ENCODE measurements around the gene PLRG1. TPM values are rescaled to one million over a fixed set of nuclear protein-coding genes. Genes with fewer than 3 reads are reported as not detected.

The PLRG1 gene
- total RNA-seq, 2 experiments from 2014 or later = 41.7 to 104 TPM

DNA sequence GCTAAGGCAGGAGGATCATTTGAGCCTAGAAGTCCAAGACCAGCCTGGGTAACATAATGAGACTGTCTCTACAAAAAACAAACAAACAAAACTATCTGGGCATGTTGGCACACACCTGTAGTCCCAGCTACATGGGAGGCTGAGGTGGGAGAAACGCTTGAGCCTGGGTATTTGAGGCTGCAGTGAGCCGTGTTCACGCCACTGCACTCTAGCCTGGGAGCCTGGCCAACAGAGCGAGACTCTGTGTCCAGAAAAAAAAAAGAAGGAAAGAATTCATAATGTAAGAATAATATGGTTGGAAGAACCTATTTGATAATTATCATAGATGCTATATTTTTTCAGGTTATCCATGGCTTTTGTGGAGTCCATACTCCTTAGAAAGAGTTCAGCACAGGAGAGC lies 32.6 kb downstream of the PLRG1 start:
- Histone ChIP-seq H2AFZ (ENCODE audit: low read length) (no peak overlapping the region), H3K4me3 (ENCODE audit: low read depth, low read length, poor library complexity, severe bottlenecking) (no peak overlapping the region), H3K4me1 (ENCODE audit: insufficient read depth, low read length, poor library complexity, severe bottlenecking) (no peaks in the 10 kb centered on the region), H3K36me3 (ENCODE audit: insufficient read depth, low read length) (no peaks in the 10 kb centered on the region), H4K20me1 (ENCODE audit: insufficient read depth, low read length) (no peaks in the 10 kb centered on the region), H3K4me2 (ENCODE audit: low read length) (no peak overlapping the region), H3K27ac (ENCODE audit: low read depth, low read length, poor library complexity, severe bottlenecking) (no peak overlapping the region), H3K9me2 (ENCODE audit: insufficient read depth, low read length) (no peaks in the 10 kb centered on the region), H3K79me2 (ENCODE audit: insufficient read depth, low read depth, low read length) (no peaks in the 10 kb centered on the region), H3K9me3 (ENCODE audit: low read length) (no peaks in the 10 kb centered on the region; the same call in 1 of the 2 replicates)
- BruUV-seq (replicated peaks) = no TSS peak
- TF ChIP-seq, protein P1, sequence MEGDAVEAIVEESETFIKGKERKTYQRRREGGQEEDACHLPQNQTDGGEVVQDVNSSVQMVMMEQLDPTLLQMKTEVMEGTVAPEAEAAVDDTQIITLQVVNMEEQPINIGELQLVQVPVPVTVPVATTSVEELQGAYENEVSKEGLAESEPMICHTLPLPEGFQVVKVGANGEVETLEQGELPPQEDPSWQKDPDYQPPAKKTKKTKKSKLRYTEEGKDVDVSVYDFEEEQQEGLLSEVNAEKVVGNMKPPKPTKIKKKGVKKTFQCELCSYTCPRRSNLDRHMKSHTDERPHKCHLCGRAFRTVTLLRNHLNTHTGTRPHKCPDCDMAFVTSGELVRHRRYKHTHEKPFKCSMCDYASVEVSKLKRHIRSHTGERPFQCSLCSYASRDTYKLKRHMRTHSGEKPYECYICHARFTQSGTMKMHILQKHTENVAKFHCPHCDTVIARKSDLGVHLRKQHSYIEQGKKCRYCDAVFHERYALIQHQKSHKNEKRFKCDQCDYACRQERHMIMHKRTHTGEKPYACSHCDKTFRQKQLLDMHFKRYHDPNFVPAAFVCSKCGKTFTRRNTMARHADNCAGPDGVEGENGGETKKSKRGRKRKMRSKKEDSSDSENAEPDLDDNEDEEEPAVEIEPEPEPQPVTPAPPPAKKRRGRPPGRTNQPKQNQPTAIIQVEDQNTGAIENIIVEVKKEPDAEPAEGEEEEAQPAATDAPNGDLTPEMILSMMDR (conservative IDR thresholded peaks at IDR 0.05; ENCODE audit: low read length) = no peak
- TF ChIP-seq EZH2phosphoT487 (IDR thresholded peaks at IDR 0.05; ENCODE audit: borderline replicate concordance, low read depth, low read length) = no peak
- CTCF ChIA-PET (ENCODE audit: unreplicated experiment) = no interaction called here
- no peak for DNase-seq (ENCODE audit: low spot score)
- intact Hi-C loops (cut with micrococcal nuclease; ENCODE audit: unreplicated experiment) = no loop called here
- POLR2A ChIA-PET = interaction anchor here (0.6 to 2.0 kb wide), 6 partner anchors 12 to 101 kb away, joined by 3 to 8 read pairs (median 3); no protein-coding TSS in a partner anchor

DNA sequence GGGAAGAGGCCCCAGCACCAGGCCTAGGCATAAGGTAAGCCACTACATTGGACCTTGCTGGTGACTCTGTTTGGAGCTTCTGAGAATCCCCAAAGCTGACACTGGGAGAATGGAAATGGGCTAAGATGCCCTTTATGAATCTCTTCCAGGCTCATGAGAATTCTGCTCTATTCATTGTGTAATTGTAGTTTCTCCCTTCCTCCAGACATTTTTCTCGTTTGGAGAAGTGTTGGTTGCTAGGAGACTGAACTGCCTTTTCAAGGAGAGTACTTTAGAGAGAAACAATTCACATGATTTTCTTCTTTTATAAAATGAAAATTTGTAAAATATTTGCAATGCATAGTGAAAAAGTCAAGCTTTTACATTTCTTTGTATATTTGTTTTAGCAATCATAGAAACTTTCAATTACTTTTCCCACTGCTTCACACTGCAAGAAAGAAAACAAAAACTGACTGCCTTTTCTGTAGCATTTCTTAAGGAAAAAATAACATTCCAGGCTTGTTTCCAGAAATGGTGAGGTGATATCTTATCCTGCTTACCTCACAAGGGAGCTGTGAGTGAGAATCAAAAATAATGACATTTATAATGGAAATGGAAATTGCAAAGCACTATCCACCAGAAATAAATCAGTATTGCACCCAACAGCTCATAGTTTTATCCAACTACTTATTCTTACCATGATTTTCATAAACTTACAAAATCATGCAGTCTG lies 33.7 kb downstream of the PLRG1 start:
- Histone ChIP-seq H3K36me3 (ENCODE audit: insufficient read depth, low read length) (no peaks in the 10 kb centered on the region), H2AFZ (ENCODE audit: low read length) (no peak overlapping the region), H4K20me1 (ENCODE audit: insufficient read depth, low read length) (no peaks in the 10 kb centered on the region), H3K9me3 (ENCODE audit: low read length) (no peaks in the 10 kb centered on the region; the same call in 1 of the 2 replicates), H3K27ac (ENCODE audit: low read depth, low read length, poor library complexity, severe bottlenecking) (no peak overlapping the region), H3K4me1 (ENCODE audit: insufficient read depth, low read length, poor library complexity, severe bottlenecking) (no peaks in the 10 kb centered on the region), H3K9me2 (ENCODE audit: insufficient read depth, low read length) (no peaks in the 10 kb centered on the region), H3K4me3 (ENCODE audit: low read depth, low read length, poor library complexity, severe bottlenecking) (no peak overlapping the region), H3K4me2 (ENCODE audit: low read length) (no peak overlapping the region), H3K79me2 (ENCODE audit: insufficient read depth, low read depth, low read length) (no peaks in the 10 kb centered on the region)
- DNase-seq (ENCODE audit: low spot score) = no peak
- BruUV-seq (replicated peaks) = no TSS peak
- CTCF ChIA-PET (ENCODE audit: unreplicated experiment) = no interaction called here
- TF ChIP-seq EZH2phosphoT487 (IDR thresholded peaks at IDR 0.05; ENCODE audit: borderline replicate concordance, low read depth, low read length) = no peak
- TF ChIP-seq, protein P1 (conservative IDR thresholded peaks at IDR 0.05; ENCODE audit: low read length) = no peak
- intact Hi-C loops (cut with micrococcal nuclease; ENCODE audit: unreplicated experiment) = no loop called here
- POLR2A ChIA-PET = interaction anchor here (0.8 to 2.0 kb wide), 4 partner anchors 8 to 100 kb away, joined by 3 to 8 read pairs (median 4); no protein-coding TSS in a partner anchor

DNA sequence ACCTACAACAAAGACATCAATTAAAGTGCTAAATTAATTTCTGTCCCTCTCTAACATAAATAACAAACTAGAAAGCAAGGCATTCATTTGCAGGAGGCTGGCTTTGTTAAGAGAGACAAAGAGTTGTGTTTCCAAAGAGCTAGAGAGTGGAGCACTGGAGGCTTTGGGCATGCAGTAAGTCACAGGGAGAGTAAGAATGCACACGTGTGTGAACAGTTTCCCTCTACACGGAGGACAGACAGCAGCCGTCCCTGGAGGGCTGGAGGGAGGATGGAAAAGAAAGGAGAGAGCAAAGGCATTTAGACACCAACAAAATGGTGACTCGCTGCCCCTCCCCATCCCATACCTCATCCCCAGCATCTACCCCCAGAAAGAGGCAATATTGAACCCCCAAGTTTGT lies 38.2 kb downstream of the PLRG1 start:
- H3K4me1 ChIP-seq (ENCODE audit: insufficient read depth, low read length, poor library complexity, severe bottlenecking) = no peaks in the 10 kb centered on the region
- intact Hi-C loops (cut with micrococcal nuclease; ENCODE audit: unreplicated experiment) = no loop called here
- BruUV-seq (replicated peaks) = no TSS peak
- H3K4me3 ChIP-seq (ENCODE audit: low read depth, low read length, poor library complexity, severe bottlenecking) = no peak overlapping the region
- POLR2A ChIA-PET = no interaction called here
- CTCF ChIA-PET (ENCODE audit: unreplicated experiment) = no interaction called here
- TF ChIP-seq EZH2phosphoT487 (IDR thresholded peaks at IDR 0.05; ENCODE audit: borderline replicate concordance, low read depth, low read length) = no peak
- TF ChIP-seq, protein P1 (conservative IDR thresholded peaks at IDR 0.05; ENCODE audit: low read length) = no peak
- H3K36me3 ChIP-seq (ENCODE audit: insufficient read depth, low read length) = no peaks in the 10 kb centered on the region
- H3K4me2 ChIP-seq (ENCODE audit: low read length) = no peak overlapping the region
- H3K79me2 ChIP-seq (ENCODE audit: insufficient read depth, low read depth, low read length) = no peaks in the 10 kb centered on the region
- H3K9me2 ChIP-seq (ENCODE audit: insufficient read depth, low read length) = no peaks in the 10 kb centered on the region
- no peaks in the 10 kb centered on the region for H4K20me1 ChIP-seq (ENCODE audit: insufficient read depth, low read length)
- no peak overlapping the region for H2AFZ ChIP-seq (ENCODE audit: low read length)
- H3K27ac ChIP-seq (ENCODE audit: low read depth, low read length, poor library complexity, severe bottlenecking) = no peak overlapping the region
- H3K9me3 ChIP-seq (ENCODE audit: low read length) = no peaks in the 10 kb centered on the region; the same call in 1 of the 2 replicates
- DNase-seq (ENCODE audit: low spot score) = no peak

Measured in OCI-LY7 (cell line).